Left lobe of liver (tissue), 2 donors: Measurements from ENCODE around the gene TXNL1. TPM values are rescaled to one million over a fixed set of nuclear protein-coding genes. Genes with fewer than 3 reads are reported as not detected.
A peak's percentile ranks its signal among the peaks of the same experiment; 100 is the strongest.

ENCODE experiments used
- ATAC-seq: fragments of 200-7000 bp; cut with Tn5 transposase; one replicate; pipeline ENCODE4 v1.9.1; 2020; ENCODE audit warnings: mild to moderate bottlenecking, moderate library complexity
- DNase-seq: peaks from one replicate; pipeline ENCODE4 v3.0.0-alpha.2; 2020; ENCODE audit warnings: low spot score
- total RNA-seq: library from RNA; stranded (reverse); gene quantifications from one replicate; pipeline ENCODE4 v1.2.1, GENCODE V29; 2021
- donor health status: DM: no; HTN: no; CAD: no; lungs with moderate emphysema.
- donor health status: DM: no; HTN: yes; CAD: no.

Gene TXNL1
- total RNA-seq, 1 donor from 2014 or later: 28.7 TPM

GRCh38 chr18:56647071-56647470, 8.7 kb upstream of the TXNL1 start:
- ATAC-seq: no peak
- no peak for DNase-seq

- no peak for DNase-seq
- peak; percentile 42 for ATAC-seq
These were observed 7.1 kb upstream of the TXNL1 start for GRCh38 chr18:56645415-56646016.

- ATAC-seq: no peak
- DNase-seq: no peak
These were observed 5.0 kb upstream of the TXNL1 start for GRCh38 chr18:56643381-56643780.

- DNase-seq (no peak), ATAC-seq (no peak)
These were observed 3.4 kb upstream of the TXNL1 start for GRCh38 chr18:56641714-56642337.

DNA sequence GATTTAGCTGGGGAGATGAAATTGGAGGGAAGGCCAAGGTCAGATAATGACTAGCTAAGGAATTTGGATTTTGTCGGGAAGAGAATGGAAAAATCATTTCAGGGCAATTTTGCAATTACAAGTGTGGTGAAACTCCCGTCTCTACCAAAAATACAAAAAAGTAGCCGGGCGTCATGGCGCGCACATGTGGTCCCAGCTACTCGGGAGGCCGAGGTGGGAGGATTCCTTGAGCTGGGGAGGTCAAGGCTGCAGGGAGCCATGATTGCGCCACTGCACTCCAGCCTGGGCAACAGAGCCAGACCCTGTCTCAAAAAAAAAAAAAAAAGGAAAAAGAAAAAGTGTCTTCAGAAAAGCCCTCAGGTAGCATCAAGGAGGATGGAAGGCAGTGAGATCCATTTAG, 1.2 kb upstream of the TXNL1 start:
- no peak for ATAC-seq

GRCh38 chr18:56639104-56639381, 651 bp upstream of the TXNL1 start:
- DNase-seq (no peak), ATAC-seq (no peak)

More for the DNA sequence above, 1.2 kb upstream of the TXNL1 start:
- no peak for DNase-seq

DNA sequence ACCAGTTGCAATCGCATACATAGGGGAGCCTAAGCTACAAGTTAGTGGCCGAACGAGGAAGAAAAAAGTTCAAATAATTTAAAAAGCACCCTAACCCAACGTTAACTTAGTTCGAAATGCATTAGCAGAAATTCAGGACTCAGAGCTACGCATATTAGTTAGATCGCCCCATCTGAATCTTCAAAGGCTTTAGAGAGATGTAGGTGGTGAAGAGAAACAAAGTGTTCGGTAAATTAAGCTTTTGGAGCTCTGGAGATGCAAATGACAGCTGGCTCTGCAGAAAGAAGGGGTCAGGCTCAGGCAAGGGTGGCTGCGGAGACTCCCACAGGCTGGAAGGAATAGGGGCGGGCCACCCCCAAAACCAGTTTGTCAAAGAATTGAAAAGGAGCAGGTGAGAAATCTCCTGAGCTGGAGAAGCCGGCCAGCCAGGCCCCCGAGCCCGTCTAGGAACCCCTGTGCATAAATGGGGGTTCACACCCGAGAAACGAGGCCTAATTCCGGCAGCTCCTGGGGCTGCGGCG, 621 bp downstream of the TXNL1 start:
- ATAC-seq: peak; percentile 17

DNA sequence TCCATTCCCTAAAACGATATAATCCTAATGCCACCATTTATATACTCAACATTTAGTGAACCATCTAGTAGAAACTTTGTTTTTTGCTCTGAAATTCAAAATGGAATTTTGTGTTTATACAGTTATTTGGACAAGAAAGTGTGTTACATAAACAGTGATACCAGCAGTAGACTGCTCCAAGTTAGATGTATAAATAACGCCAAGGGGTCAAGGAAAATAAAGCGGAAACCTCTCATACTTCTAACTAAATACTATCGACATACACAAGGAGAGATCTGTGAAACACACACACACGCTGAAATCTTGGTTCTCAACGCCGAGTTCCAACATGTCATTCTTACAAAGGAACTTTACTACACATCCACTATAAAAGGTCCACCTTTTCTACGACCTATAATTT, 1.2 kb downstream of the TXNL1 start:
- ATAC-seq: no peak

More for the DNA sequence above, 621 bp downstream of the TXNL1 start:
- peak; percentile 50 for DNase-seq

GRCh38 chr18:56635007-56635406, 3.4 kb downstream of the TXNL1 start:
- DNase-seq (no peak), ATAC-seq (no peak)

More for the DNA sequence above, 1.2 kb downstream of the TXNL1 start:
- no peak for DNase-seq

GRCh38 chr18:56632070-56633022, 6.0 kb downstream of the TXNL1 start:
- ATAC-seq: peak; percentile 58

DNA sequence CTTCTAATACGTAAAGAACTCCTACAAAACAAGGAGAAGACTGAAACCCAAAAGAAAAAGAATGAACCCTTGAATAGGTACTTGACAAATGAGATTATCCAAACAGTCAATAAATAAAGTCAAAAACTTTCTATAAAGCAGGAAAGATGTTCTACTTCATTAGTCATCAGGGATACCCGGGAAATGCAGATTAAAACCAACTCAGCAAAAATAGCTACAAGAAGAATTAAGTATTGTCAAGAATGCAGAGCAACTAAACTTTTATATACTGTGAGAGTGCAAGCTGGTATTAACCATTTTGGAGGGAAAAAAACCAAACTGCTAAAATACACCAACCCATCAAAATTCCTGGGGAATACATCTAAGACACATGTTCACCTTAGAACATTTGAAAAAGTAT, 10.4 kb downstream of the TXNL1 start:
- ATAC-seq (no peak), DNase-seq (no peak)

More at GRCh38 chr18:56632070-56633022, 6.0 kb downstream of the TXNL1 start:
- DNase-seq: no peak

DNA sequence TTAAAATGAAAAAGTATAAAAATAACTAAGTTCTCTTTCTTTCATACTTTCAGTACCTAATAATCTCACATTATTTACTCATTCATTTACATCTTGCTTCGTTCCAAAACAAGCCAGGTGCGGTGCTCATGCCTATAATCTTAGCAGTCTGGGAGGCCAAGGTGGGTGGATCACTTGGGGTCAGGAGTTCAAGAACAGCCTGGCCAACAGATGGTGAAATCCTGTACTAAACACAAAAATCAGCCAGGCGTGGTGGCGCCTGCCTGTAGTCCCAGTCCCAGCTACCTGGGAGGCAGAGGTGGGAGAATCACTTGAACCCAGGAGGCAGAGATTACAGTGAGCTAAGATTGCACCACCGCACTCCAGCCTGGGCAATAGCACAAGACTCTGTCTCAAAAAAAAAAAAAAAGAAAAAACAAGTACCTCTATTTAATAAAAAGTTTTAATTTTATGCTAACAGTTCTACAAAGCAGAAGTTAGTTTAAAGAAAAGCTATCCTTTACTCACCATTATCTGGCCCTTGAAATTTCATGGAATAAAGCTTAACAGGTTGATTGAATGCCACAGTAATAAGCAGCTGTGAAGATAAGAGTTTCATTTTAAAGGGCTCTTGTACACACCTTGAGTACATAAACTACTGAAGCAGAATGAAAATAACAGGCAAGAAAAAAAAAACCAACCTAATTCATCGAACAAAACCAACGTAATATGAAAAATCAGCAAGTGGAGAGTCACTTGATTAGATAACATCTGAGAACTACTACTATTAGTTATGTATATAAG, 22.5 kb downstream of the TXNL1 start:
- ATAC-seq (peak; percentile 96), DNase-seq (peak; percentile 71)

DNA sequence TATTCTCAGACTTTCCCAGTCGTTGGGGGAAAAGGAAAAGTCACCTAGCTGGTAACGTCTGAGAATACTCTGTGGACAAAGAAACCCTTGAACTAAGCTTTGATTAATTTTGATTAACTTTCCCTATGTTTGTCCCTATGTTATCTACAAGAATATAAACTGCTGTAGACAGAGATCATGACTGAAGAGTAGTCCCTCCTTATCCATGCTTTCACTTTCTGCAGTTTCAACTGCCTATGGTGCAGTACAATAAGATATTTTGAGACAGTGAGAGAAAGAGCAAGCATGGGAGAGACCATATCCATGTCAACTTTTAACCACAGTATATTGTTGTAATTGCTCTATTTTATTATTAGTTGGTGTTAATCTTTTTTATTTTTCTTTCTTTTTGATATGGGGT, 31.8 kb downstream of the TXNL1 start:
- no peak for DNase-seq
- no peak for ATAC-seq

DNA sequence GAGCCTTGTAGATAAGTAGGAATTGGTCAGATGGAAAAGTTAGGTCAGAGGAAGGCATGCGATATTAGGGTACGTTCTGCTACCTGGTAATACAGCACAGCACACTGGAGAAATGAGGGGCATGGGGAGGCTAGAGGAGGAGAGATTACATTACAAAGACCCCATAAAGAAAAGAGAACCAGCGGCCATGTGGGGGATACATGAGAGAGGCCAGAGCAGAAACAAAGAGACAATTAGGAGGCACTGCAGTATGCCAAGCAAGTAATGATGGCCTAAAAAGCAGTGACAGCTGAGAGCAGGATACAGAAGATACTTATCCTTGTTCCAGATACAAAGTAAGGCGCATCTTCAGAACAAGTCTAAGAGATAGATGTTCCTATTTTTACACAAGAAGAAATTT, 40.0 kb downstream of the TXNL1 start:
- ATAC-seq (no peak), DNase-seq (no peak)

DNA sequence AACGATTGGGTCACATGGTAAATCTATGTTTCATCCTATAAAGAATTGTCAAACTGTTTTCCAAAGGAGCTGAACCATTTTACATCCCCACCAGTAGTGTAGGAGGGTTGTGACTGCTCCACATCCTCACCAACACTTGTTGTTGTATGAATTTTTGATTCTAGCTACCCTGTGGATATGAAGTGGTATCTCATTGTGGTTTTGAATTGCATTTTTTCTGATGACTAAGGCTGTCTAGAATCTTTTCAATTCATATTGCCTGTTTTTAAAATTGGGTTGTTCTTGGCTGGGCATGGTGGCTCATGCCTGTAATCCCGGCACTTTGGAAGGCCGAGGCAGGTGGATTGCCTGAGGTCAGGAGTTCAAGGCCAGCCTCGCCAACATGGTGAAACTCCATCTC, 44.5 kb downstream of the TXNL1 start:
- ATAC-seq: no peak
- DNase-seq: no peak

DNA sequence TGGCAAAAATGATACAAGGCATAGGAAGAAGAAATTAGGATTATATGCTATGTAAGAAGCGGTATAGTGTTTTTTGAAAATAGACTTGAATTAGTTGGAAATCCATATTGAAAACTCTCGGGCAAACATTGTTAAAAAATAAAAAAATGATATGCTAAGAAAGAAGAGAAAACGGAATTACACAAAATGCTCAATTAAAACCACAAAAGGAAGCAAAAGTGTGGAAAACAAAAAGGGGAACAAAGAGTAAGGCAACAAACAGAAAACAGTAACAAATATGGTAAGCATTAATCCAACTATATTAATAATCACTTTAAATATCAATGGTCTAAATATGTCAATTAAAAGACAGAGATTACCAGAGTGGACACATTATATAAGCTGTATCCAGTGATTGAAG, 58.4 kb downstream of the TXNL1 start:
- ATAC-seq (no peak), DNase-seq (no peak)

DNA sequence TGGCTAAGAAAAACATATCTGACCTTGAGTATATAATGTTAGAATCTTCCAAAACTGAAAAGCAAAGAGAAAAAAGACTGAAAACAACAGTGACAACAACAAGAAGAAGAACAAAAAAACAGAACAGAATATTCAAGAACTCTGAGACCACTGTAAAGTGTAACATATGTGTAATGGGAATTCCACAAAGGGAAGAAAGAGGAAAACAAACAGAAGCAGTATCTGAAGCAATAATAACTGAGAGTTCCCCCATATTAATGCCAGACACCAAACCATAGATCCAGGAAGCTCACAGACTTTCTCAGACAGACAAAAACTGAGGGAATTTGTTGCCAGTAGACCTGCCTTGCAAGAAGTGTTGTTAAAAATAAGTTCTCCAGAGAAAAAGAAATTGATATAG, 58.9 kb downstream of the TXNL1 start:
- DNase-seq (no peak), ATAC-seq (no peak)

- DNase-seq (no peak), ATAC-seq (no peak)
These were observed 61.4 kb downstream of the TXNL1 start for GRCh38 chr18:56576826-56577573.

DNA sequence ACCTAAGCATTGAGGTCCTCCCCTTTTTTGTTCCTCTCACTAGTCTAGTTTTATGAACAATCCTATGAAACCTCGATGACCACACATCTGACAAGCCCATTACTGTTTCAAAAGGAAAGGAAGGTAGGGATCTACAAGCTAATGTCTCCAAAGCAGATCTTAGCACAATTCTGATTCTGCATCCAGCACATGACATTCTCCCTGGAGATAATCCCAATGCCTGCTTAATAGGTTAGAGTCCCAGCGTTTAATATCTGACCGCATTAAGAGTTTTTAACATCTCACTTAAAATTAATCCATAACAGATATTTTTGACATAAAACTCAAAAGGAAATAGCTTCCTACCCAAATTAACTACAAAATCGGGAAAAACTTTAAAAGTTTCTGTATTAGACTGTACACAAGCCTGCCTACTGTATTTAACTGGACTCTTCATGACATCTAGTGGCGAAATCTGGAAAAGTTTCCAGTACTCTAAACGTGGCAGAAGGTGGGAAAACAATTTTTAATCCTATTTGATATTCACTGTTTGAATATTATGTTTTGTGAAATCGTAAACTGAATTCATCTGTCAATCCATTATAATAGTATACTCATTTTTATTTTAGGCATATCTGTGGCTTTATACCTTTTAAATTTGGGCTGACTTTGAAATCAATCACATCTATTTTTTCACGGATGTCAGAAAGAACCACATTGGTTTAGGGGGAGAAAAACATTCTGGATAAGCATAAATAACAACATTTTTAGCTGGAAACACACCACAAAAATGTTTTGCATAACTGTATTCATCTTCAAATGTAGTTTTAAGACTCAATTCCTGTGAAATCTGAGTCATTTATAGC, 62.4 kb downstream of the TXNL1 start:
- peak; percentile 84 for ATAC-seq
- no peak for DNase-seq
